Measurements from ENCODE around the gene KRTAP10-2. TPM values are rescaled to one million over a fixed set of nuclear protein-coding genes. Genes with fewer than 3 reads are reported as not detected.

The KRTAP10-2 gene
- total RNA-seq, 4 donors from 2014 or later, result not detected

GRCh38 chr21:44568261-44568660 lies 17.0 kb upstream of the KRTAP10-2 start:
- TF ChIP-seq POLR2A (IDR thresholded peaks at IDR 0.05) (no peak), CTCF (IDR thresholded peaks at IDR 0.05) (no peak)
- H3K36me3 ChIP-seq, result no peaks in the 10 kb centered on the region
- peaks cover 0 to 5% (median 0%) of the 10 kb centered on the region in 4 donors for H3K9me3 ChIP-seq
- H3K4me3 ChIP-seq, result no peak overlapping the region
- DNase-seq, result peak in 1 of 3 donors; percentile 11
- no peak overlapping the region for H3K27ac ChIP-seq
- no peaks in the 10 kb centered on the region for H3K27me3 ChIP-seq
- H3K4me1 ChIP-seq, result peaks cover 0 to 4% (median 0%) of the 10 kb centered on the region in 4 donors

GRCh38 chr21:44567481-44568171 lies 16.3 kb upstream of the KRTAP10-2 start:
- Histone ChIP-seq H3K4me3 (no peak overlapping the region), H3K36me3 (no peaks in the 10 kb centered on the region), H3K27me3 (no peaks in the 10 kb centered on the region), H3K9me3 (peaks cover 0 to 5% (median 0%) of the 10 kb centered on the region in 4 donors), H3K4me1 (peaks cover 0 to 4% (median 0%) of the 10 kb centered on the region in 4 donors), H3K27ac (no peak overlapping the region)
- peak in 1 of 3 donors; percentile 34 for DNase-seq
- TF ChIP-seq CTCF (IDR thresholded peaks at IDR 0.05), result no peak
- TF ChIP-seq POLR2A (IDR thresholded peaks at IDR 0.05), result no peak

GRCh38 chr21:44566403-44566802 lies 15.1 kb upstream of the KRTAP10-2 start:
- Histone ChIP-seq H3K4me1 (peaks cover 0 to 4% (median 0%) of the 10 kb centered on the region in 4 donors), H3K4me3 (no peak overlapping the region), H3K27ac (no peak overlapping the region), H3K9me3 (peaks cover 0 to 4% (median 0%) of the 10 kb centered on the region in 4 donors), H3K27me3 (no peaks in the 10 kb centered on the region), H3K36me3 (no peaks in the 10 kb centered on the region)
- DNase-seq, result no peak
- no peak for TF ChIP-seq CTCF (IDR thresholded peaks at IDR 0.05)
- no peak for TF ChIP-seq POLR2A (IDR thresholded peaks at IDR 0.05)

- TF ChIP-seq POLR2A (IDR thresholded peaks at IDR 0.05) (no peak), CTCF (IDR thresholded peaks at IDR 0.05) (no peak)
- no peak for DNase-seq
- no peak overlapping the region for H3K27ac ChIP-seq
- no peaks in the 10 kb centered on the region for H3K27me3 ChIP-seq
- peaks cover 0 to 4% (median 0%) of the 10 kb centered on the region in 4 donors for H3K4me1 ChIP-seq
- H3K36me3 ChIP-seq, result no peaks in the 10 kb centered on the region
- no peak overlapping the region for H3K4me3 ChIP-seq
- no peaks in the 10 kb centered on the region for H3K9me3 ChIP-seq
Measured at GRCh38 chr21:44564886-44565598, 13.7 kb upstream of the KRTAP10-2 start.

- H3K9me3 ChIP-seq, result no peaks in the 10 kb centered on the region
- no peak for DNase-seq
Measured at GRCh38 chr21:44564099-44564498, 12.8 kb upstream of the KRTAP10-2 start.

More at GRCh38 chr21:44564099-44564498, 12.8 kb upstream of the KRTAP10-2 start:
- no peak overlapping the region for H3K27ac ChIP-seq
- no peaks in the 10 kb centered on the region for H3K27me3 ChIP-seq
- H3K36me3 ChIP-seq, result no peaks in the 10 kb centered on the region
- peaks cover 0 to 4% (median 0%) of the 10 kb centered on the region in 4 donors for H3K4me1 ChIP-seq
- no peak for TF ChIP-seq CTCF (IDR thresholded peaks at IDR 0.05)
- TF ChIP-seq POLR2A (IDR thresholded peaks at IDR 0.05), result no peak
- no peak overlapping the region for H3K4me3 ChIP-seq

All from Peyer's patch (tissue), 4 donors.